ENCODE results near the gene KLK8. TPM values are rescaled to one million over a fixed set of nuclear protein-coding genes. Genes with fewer than 3 reads are reported as not detected.

The KLK8 gene
- total RNA-seq, 1 experiment from 2014 or later: 4.4 TPM

DNA sequence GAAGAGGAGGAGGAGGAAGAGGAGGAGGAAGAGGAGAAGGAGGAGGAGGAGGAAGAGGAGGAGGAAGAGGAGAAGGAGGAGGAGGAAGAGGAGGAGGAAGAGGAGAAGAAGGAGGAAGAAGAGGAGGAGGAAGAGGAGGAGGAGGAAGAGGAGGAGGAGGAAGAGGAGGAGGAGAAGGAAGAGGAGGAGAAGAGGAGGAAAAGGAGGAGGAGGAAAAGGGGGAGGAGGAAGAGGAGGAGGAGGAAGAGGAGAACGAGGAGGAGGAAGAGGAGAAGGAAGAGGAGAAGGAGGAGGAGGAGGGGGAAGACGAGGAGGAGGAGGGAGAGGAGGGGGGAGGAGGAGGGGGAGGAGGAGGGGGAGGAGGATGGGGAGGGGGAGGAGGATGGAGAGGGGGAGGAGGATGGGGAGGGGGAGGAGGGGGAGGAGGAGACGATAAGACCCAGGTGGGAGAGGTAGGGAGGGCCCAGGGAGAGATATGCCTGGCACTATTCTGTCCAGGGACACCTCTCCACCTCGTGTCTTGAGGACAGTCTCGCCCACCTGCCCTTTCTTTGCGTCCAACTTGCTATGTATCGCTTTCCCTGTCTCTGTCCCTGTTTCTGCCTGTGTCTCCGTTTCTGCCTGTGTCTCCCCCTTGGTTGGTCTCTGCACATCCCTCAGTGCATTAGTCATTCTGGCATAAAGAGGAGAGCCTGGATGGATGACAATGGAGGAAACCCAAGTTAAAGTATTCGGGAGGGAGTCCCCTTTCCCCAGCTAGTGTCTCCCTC lies 41.5 kb downstream of the KLK8 start:
- POLR2A ChIA-PET: no interaction called here
- Mint-ChIP-seq H3K27me3 (ENCODE audit: low read depth) (peaks cover 48% of the 10 kb centered on the region), H3K36me3 (no peaks in the 10 kb centered on the region), H3K27ac (no peak overlapping the region), H3K4me3 (no peak overlapping the region), H3K9me3 (peaks cover 23% of the 10 kb centered on the region), H3K4me1 (no peaks in the 10 kb centered on the region)
- CTCF ChIA-PET: interaction anchor here (1.0 kb wide), 1 partner anchor 61 kb away, joined by 3 read pairs; no protein-coding TSS in a partner anchor
- TF ChIP-seq NFATC4 (CRISPR knock-in tag; IDR thresholded peaks at IDR 0.05) (no peak), ZNF281 (CRISPR knock-in tag; IDR thresholded peaks at IDR 0.05) (no peak), GRHL2 (CRISPR knock-in tag; IDR thresholded peaks at IDR 0.05; ENCODE audit: insufficient replicate concordance, severe bottlenecking) (no peak), TP53 (CRISPR knock-in tag; IDR thresholded peaks at IDR 0.05) (no peak), NR3C1 (CRISPR knock-in tag; conservative IDR thresholded peaks at IDR 0.05; ENCODE audit: low read depth) (no peak), ESRRA (CRISPR knock-in tag; IDR thresholded peaks at IDR 0.05; ENCODE audit: borderline replicate concordance) (no peak)
- TF ChIP-seq, protein P1, sequence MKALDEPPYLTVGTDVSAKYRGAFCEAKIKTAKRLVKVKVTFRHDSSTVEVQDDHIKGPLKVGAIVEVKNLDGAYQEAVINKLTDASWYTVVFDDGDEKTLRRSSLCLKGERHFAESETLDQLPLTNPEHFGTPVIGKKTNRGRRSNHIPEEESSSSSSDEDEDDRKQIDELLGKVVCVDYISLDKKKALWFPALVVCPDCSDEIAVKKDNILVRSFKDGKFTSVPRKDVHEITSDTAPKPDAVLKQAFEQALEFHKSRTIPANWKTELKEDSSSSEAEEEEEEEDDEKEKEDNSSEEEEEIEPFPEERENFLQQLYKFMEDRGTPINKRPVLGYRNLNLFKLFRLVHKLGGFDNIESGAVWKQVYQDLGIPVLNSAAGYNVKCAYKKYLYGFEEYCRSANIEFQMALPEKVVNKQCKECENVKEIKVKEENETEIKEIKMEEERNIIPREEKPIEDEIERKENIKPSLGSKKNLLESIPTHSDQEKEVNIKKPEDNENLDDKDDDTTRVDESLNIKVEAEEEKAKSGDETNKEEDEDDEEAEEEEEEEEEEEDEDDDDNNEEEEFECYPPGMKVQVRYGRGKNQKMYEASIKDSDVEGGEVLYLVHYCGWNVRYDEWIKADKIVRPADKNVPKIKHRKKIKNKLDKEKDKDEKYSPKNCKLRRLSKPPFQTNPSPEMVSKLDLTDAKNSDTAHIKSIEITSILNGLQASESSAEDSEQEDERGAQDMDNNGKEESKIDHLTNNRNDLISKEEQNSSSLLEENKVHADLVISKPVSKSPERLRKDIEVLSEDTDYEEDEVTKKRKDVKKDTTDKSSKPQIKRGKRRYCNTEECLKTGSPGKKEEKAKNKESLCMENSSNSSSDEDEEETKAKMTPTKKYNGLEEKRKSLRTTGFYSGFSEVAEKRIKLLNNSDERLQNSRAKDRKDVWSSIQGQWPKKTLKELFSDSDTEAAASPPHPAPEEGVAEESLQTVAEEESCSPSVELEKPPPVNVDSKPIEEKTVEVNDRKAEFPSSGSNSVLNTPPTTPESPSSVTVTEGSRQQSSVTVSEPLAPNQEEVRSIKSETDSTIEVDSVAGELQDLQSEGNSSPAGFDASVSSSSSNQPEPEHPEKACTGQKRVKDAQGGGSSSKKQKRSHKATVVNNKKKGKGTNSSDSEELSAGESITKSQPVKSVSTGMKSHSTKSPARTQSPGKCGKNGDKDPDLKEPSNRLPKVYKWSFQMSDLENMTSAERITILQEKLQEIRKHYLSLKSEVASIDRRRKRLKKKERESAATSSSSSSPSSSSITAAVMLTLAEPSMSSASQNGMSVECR (CRISPR knock-in tag; IDR thresholded peaks at IDR 0.05; ENCODE audit: borderline replicate concordance): no peak
- DNase-seq (ENCODE audit: low spot score): no peak
- ATAC-seq: no peak

- no peak for ATAC-seq
- H3K27ac Mint-ChIP-seq: no peak overlapping the region
- peaks cover 10% of the 10 kb centered on the region for H3K9me3 Mint-ChIP-seq
Observed at GRCh38 chr19:50957587-50957986, 43.8 kb downstream of the KLK8 start.

More at GRCh38 chr19:50957587-50957986, 43.8 kb downstream of the KLK8 start:
- ChIA-PET POLR2A (no interaction called here), CTCF (no interaction called here)
- DNase-seq (ENCODE audit: low spot score): no peak
- Mint-ChIP-seq H3K36me3 (no peaks in the 10 kb centered on the region), H3K27me3 (ENCODE audit: low read depth) (peaks cover 33% of the 10 kb centered on the region), H3K4me1 (peaks cover 9% of the 10 kb centered on the region), H3K4me3 (no peak overlapping the region)
- TF ChIP-seq OVOL2 (CRISPR knock-in tag; IDR thresholded peaks at IDR 0.05; ENCODE audit: borderline replicate concordance) (no peak), MYBL2 (CRISPR knock-in tag; IDR thresholded peaks at IDR 0.05) (no peak), ATF2 (CRISPR knock-in tag; IDR thresholded peaks at IDR 0.05; ENCODE audit: borderline replicate concordance, low read depth) (no peak), NR3C1 (CRISPR knock-in tag; conservative IDR thresholded peaks at IDR 0.05; ENCODE audit: low read depth) (no peak), RELA (CRISPR knock-in tag; IDR thresholded peaks at IDR 0.05; ENCODE audit: borderline replicate concordance) (no peak), SP1 (CRISPR knock-in tag; conservative IDR thresholded peaks at IDR 0.05) (no peak), ELF4 (CRISPR knock-in tag; IDR thresholded peaks at IDR 0.05; ENCODE audit: low read depth) (no peak), ZNF671 (CRISPR knock-in tag; IDR thresholded peaks at IDR 0.05) (no peak), HMGA2 (CRISPR knock-in tag; IDR thresholded peaks at IDR 0.05) (no peak), ZSCAN18 (CRISPR knock-in tag; IDR thresholded peaks at IDR 0.05) (no peak), RORB (CRISPR knock-in tag; IDR thresholded peaks at IDR 0.05) (no peak), ZNF263 (CRISPR knock-in tag; IDR thresholded peaks at IDR 0.05; ENCODE audit: low read depth) (no peak)
- TF ChIP-seq, protein P2, sequence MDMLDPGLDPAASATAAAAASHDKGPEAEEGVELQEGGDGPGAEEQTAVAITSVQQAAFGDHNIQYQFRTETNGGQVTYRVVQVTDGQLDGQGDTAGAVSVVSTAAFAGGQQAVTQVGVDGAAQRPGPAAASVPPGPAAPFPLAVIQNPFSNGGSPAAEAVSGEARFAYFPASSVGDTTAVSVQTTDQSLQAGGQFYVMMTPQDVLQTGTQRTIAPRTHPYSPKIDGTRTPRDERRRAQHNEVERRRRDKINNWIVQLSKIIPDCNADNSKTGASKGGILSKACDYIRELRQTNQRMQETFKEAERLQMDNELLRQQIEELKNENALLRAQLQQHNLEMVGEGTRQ (CRISPR knock-in tag; IDR thresholded peaks at IDR 0.05): no peak
- TF ChIP-seq, protein P3, sequence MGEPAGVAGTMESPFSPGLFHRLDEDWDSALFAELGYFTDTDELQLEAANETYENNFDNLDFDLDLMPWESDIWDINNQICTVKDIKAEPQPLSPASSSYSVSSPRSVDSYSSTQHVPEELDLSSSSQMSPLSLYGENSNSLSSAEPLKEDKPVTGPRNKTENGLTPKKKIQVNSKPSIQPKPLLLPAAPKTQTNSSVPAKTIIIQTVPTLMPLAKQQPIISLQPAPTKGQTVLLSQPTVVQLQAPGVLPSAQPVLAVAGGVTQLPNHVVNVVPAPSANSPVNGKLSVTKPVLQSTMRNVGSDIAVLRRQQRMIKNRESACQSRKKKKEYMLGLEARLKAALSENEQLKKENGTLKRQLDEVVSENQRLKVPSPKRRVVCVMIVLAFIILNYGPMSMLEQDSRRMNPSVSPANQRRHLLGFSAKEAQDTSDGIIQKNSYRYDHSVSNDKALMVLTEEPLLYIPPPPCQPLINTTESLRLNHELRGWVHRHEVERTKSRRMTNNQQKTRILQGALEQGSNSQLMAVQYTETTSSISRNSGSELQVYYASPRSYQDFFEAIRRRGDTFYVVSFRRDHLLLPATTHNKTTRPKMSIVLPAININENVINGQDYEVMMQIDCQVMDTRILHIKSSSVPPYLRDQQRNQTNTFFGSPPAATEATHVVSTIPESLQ (CRISPR knock-in tag; IDR thresholded peaks at IDR 0.05): no peak

Measured in WTC11 (cell line).